Renal cortical epithelial cell (primary cell): ENCODE measurements around the gene NCAM2. TPM values are rescaled to one million over a fixed set of nuclear protein-coding genes. Genes with fewer than 3 reads are reported as not detected.

ENCODE experiments used
- DNase-seq: peaks from one replicate; pipeline ENCODE4 v3.0.0-alpha.2; 2011; ENCODE audit warnings: low read depth
- total RNA-seq: library from RNA; depleted of rRNA; stranded (reverse); fragments of >200 nt; gene quantifications from 2 replicates; pipeline ENCODE4 v1.2.3, GENCODE V29; 2014

Gene NCAM2
- 0.10 TPM in 1 of 2 replicates, not detected in the other for total RNA-seq

DNA sequence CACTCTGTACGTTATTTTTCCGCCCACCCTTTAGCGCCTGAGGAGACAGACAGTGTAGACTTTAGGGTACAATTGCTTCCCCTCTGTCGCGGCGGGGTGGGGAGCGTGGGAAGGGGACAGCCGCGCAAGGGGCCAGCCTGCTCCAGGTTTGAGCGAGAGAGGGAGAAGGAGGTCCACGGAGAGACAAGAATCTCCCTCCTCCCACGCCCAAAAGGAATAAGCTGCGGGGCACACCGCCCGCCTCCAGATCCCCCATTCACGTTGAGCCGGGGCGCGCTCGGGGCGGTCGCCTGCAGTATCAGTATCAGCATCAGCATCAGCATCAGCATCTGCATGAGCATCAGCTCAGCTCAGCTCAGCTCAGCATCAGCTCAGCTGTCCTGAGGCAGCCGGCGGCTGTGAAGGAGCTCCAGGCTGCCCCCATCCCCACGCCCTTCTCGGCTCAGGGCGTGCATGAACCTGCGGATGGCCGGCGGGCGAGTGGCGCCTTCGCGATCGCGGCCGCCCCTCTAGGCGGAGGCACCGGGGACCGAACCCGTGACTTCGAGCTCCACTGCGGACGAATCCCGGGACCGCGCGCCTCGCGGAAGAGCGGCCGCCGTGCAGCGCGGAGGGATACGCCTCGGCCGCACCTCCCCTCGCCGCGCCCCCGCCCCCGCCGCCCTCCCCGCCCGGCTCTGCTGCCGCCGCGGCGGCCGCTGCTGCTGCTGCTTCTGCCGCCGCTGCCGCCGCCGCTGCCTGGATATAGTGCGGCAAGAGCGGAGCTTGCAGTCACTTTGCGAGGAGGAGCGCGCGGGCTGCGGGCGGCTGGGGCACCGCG, at the start of gene NCAM2:
Gene NCAM2 (plus strand): TSS at position 774 of the 820 bp plus-strand sequence.
- DNase-seq: no peak

DNA sequence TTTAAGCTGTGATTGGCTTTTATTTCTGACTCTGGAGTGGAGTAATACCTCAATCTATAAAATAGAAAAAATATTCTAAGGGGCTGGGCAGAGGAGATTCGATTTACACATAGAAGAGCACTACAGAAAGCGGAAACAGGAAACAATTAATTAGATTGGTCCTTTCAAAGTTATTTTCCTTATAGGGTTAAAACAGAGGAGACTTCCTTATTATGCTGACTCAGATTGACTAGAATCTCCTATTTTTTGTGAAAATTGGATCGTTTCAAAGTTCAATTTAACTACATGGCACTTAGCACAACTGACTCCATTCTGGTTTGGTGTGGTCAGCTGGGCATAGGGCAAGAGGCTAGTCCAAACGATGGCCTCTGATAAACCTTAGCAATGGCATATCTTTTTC, 48.3 kb upstream of the NCAM2 start:
- DNase-seq: no peak

DNA sequence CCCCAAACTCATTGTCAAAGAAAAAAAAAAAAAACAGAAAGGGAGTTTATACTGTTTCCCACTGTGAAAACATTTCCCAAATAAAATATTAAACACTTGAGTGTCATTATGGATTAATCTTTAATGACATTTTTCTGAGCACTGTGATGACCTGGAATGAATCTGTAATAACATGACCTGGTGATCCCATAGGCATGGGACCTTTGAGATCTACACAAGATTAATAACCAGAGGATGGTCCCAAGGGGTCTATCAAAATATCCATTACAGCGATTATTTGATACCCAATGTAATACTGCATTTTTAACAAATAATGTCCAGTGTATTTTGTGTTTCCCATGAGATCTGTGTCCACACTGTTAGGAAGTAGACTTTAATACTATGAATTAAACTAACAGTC, 32.4 kb upstream of the NCAM2 start:
- no peak for DNase-seq

DNA sequence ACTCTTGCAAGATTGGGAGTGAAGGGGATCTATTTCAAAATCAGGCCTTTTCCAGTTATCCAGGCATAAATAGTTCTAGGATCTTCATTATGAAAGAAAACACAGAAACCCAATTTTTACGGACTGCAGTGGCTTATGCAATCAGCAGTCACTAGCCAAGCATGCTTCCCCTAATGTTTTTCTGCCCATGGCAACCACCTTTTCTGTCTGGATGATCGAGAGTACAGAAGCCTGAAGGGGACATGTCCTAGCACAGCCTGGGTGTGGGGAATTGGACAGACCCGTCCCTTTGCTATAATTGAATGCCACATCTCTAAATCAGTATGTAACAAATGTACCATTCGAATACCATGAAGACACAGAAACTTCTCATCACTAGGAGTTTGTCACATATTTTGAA, 29.8 kb upstream of the NCAM2 start:
- no peak for DNase-seq

DNA sequence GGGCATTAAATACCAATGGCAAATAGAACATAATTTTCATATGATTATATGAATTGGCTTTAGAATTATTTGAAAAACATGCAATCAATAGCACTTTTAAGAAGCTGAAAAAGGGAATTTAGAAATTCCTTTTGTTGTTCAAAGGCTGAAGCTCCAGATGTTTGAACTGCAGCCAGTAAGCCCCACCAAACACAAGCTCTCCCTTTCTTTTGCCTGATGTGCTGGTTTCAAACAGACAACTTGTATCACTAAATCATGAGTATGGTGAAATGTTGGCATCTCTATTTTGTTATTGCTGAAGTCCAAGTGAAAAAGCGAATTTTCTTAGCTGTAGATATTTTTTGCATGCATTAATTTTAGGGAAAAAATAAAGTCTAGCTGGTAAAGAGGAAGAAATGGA, 27.5 kb upstream of the NCAM2 start:
- no peak for DNase-seq

DNA sequence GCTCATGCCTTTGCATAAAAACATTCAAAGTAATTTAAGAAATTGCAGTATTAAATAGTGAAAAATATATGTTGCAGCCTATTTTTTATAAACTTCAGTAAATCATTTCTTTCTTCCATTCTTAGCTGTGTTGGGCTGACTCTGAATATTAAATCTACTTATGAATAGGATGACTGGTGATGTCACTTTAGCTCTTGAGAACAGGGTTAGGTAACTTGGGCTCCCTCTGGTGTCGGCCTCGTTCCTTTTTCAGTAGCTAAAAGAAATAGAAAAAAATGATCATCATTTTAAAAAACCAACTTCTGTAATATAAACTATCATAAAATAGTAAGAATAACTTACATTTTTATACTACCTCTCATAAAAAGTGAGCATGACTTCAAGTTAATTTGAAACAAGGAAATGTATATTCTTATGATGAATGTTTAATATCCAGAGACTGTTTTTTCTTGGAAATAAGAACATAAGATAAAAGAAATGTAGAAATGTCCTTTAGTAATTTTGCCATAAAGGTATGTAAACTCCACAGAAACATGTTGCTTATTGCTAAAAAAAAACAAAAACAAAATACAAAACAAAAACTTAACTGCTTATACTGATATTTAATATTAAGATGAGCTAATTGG, 26.8 kb upstream of the NCAM2 start:
- peak; percentile 1 for DNase-seq

DNA sequence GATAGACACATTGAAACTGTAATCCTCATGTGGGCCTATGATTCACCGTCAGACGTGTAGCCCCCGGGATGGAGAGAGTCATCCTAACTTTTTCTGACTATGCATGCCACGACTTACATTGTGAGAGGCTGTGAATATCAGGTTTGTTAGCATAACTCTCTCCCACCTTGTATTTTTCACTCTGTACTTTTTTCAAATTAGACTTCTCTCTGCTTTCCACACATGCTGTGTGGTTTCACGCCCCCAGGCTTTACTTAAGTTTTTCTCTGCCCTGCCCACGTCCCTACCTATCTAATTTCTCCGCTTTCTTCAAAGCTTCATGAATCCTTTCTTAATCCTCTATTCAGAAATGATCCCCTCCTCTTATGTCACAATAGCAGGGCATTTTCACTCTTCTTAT, 3.4 kb upstream of the NCAM2 start:
- no peak for DNase-seq

DNA sequence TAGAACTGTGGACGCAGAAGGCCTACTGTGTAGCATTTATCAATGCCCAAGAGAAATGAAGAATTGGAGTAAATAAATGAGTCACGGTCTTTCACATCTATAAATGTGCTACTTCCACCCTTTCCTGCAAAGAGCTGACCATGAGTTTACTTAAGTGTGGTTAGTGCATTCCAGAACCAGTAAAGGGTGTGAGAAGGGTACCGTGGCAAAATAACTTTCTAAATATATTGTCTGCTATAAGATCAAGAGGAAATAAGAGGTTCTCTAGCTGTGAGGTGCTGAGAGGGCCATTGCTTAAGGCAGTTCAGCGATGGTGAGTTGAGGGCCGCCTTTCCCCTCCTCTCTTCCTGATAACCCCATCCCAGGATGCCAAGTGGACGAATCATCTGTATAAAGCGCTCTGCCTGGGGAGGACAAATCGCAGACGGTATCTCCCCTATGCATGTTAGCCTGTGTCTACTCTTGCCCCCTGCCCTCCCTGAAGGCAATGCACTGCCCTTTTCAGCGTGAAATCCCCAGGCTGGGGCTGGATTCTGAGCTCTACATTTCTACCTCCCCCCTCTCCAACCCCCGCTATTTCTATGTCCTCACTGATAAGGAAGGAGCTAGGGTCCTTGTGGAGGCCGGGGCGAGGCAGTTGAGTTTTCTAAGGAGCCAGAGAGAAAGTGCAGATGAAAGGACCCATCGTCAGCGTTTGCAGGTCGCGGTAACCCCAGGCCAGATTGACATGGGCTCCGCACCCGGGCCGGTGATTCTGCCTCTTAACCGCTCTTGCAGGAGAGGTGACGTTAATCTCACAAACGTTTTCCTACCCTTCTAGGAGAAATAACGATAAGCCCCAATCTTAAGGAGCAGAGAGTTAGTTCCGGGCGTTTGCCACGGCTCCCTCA, 1.5 kb upstream of the NCAM2 start:
- no peak for DNase-seq

DNA sequence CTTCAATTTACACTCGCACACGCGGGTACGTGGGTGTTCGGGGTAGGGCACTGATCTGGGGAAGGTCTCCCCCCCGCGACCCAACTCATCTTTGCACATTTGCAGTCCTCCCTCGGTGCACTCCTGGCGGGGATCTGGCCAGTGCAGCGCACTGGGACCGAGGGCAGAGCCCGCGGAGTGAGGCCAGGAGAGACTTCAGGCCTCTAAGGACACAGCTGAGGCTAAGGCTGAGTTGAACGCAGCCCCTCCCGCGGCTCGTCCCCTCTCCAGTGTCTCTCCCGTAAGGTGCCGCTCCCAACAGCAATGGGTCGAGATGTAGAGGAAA, 936 bp upstream of the NCAM2 start:
- DNase-seq: no peak

DNA sequence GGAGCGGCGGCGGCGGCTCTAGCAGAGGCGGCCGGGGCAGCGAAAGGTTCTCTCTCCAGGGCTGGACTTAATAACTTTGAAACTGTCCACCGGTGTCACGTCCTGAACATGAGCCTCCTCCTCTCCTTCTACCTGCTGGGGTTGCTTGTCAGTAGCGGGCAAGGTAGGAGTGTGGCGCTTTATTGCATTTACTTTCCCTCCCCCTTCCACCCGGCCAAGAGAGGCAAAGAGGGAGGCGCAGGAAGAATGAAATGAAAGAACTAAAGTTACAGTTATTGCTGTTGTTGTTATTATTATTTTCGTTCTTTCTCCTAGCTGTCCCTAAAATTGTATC, 214 bp downstream of the NCAM2 start:
- no peak for DNase-seq

DNA sequence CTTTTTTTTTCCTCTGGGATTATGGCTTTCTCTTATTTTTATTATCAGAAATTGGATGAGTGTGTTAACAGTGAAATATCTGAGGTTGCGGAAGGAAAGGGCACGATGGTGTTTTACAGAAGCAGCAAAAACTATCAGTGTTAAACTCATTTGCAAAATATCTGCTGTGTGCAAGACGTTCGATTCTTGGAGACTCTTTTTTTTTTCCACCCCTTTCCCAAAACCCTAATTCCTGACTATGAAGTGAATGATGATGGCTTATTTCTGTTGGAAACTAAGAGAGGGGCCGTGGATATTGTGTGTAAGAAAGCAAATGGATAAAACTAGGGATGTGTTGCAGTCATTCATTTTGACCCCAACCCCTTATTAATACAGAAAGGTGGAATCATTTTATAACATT, 677 bp downstream of the NCAM2 start:
- no peak for DNase-seq

DNA sequence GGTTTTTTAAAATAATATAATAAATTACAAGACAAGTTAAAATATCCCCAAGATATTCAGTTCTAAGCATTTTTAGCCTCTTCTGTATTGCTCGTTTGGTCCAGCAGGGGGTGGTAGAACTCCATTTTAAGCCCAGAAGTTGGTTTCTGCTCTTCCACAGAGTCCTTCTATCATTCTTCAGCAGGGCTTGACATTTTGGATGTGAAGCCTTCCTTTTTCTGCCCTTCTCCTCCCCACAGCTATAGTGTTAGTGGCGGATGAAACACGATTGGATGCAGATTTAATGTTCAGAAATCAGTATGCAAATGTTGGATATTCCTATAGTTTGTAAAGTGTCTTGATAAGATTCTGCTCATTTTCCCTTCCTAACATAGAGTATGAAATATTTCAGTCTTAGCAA, 1.4 kb downstream of the NCAM2 start:
- DNase-seq: no peak

DNA sequence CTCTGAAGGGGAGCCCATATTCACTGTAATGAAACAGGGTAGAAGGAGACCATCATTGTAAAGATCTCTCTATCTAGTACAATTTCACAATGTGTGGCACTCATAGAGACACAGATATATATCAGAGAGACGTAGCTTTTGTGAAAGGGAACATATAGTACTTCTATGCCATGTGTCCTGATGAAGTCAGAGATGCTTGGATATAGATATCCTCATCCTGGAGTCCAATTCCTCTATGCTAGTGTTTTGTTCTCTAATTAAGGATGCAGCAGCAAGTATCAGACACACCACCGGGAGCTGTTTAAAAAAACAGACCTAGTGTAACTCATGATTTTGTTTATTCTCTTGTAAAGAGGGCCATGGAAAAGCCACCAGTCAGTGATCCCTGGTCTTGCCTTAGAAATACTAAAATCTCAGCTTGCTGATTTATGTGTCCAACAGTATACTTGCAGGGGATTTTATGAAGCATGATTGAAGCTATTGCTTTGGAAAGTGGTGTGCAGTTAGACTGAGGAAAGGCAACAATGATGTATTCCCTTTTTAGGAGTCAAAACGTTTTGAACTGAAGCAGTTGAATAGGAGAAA, 2.5 kb downstream of the NCAM2 start:
- no peak for DNase-seq

DNA sequence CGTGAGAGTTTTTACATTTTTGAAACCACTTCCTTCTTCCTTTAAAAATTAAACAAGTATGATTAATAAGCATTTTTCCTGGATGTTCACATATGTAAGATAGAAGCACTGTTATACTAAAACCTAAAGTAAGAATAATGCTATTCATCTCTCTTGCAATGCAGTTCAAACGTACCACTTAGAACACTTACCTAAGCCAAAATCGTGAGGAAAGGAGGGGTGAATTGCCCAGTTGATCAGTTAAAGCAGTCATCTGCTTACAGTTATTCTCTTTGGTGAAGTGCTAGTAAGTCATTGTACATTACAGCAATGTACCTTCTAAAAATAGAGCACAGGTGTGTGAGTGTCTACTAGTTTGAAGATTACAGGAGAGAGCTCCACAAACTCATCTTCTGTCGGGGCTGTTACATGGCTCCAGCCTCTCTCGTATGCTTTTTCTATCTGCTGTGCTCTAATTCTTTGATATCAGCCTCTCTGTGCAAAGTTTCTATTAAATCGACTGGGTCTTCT, 3.4 kb downstream of the NCAM2 start:
- no peak for DNase-seq

DNA sequence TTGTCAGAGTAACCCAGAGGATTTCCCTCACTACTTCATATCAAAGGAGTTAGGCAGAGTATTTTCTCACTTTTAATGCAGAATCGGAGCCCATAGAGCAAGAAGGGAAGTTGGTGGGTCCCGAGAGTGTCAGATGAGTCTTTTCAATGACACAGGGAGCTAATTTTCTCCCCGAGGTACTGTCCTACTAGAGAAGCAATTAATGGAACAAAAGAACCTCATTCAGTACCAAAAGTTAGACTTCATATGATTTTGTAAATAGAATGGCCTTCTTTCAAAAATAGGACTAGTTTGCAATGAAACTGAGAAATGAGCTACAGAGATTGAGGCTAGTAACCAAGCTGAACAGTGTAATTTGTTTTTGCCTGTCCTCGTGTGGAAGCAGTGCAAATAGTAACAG, 3.9 kb downstream of the NCAM2 start:
- no peak for DNase-seq

DNA sequence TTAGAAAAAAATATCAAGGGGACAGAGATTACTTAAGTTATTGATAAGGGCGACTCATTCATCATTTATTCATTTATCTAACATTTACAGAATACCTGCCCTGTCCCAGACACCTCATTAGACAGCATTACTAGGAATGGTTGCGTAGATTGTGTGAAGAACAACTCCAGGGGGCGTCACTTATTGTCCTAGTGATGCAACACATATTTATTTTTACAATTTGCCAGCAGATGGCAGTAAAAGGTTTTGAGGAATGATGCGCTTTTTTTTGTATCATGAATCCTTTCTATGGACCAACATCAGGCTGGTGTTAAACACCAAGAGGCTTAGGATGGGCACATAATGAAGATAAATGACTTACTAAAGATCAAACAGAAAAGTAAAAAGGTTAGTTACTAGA, 5.5 kb downstream of the NCAM2 start:
- DNase-seq: no peak

DNA sequence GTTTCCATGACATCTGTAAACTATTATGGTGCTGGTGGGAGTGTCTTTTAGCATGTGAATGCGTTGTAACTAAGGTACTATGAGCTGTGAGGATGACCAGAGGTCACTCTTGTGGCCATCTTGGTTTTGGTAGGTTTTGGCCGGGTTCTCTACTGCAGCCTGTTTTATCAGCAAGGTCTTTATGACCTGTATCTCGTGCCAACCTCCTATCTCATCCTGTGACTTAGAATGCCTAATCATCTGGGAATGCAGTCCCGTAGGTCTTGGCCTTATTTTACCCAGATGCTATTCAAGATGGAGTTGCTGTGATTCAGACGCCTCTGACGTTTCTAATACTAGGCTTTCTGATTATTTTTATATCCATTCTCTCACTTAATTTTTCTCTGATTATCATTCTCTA, 9.4 kb downstream of the NCAM2 start:
- DNase-seq: no peak

DNA sequence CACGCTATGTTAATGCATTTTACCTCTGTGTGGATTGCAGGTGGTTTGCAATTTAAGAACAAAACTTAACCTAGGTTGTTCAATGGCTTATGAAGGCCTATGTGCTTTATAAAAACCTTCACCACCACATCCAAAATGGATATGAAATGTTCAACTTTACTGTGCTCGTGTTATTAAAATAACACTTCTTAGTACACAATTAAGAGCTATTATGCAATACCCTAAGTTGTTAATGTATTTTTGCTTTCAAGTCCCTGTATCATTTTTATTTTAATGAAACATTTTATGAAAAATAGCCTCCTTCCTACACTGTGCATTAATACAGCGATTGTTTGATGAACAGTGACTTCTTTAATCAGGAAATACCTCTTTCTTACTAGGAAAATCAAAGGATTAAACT, 12.0 kb downstream of the NCAM2 start:
- DNase-seq: no peak

DNA sequence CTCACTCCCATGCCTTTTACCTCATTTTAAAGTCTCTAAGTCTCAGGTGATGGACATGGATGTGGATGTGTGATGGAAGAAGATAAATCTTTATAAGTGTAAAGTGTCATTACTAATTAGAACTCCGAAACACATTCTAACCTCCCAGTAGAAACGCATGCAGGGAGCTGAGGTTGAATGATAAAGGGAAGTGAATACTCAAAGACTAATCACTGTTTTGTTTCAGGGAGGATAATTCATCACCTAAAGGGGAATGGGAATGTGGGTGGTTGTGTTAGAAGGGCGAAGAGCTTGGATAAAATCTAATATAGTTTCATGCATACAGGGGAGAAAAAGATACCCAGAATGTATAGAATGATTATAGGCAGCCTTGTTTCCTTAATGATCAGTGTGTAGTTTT, 12.5 kb downstream of the NCAM2 start:
- DNase-seq: no peak

DNA sequence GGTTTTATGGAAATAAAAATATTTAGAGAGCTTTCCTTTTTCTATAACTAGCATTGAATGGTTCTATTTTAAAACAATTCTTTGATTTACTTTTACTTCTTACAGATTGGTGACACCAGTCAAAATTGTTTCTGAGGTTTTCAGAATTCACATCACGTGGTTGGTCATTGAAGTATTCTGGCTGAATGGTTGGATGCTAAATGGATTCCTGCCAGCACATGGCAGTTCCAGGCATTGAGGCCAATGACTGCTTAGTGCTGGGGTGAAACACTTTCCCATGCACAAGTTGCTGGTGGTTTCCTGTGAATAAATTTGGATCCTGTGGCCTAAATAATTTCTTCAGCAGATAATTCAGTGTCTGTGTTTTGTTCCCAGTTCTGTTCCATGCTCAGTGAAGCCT, 20.6 kb downstream of the NCAM2 start:
- no peak for DNase-seq

DNA sequence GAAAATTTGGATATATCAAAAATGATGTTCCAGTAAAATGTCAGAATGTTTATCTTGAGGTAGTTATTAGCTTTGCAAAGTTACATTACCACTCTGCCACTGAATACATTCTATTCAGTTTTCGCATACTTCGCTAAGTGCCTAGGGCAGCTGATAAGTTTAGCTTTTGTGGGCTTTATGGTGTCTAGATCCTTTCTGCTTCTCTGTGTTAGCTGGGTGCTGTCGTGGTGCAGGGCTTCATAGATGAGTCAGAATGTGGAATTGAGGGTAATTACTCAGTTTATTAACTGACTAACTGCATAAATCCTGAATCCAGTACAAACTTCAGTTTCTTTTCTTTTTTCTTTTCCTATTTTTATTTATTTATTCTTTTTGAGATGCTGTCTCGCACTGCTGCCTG, 21.5 kb downstream of the NCAM2 start:
- no peak for DNase-seq

DNA sequence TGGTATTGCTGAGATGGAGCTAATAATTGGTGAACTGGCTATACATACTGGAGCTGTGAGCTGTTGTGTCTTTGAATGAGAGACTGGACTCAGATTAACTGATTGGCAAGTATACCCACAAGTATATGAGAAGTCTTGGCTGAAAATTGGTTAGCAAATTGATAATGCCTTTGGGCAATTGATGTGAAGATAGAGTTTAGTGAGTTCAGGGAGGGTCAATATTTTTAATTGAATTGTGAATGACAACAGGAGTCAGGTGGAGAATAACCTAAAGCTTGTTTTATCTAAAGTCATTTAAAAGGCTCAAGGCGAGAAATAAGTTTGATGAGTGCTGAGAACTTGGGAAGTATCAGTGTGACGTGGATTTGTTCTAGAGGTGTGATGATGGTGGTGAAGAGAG, 27.5 kb downstream of the NCAM2 start:
- no peak for DNase-seq
